ENCODE results near the gene HORMAD2. TPM values are rescaled to one million over a fixed set of nuclear protein-coding genes. Genes with fewer than 3 reads are reported as not detected.

Gene HORMAD2
- total RNA-seq: not detected

- Histone ChIP-seq H3K27ac (no peak within 1 kb of the TSS), H3K27me3 (peaks cover 8 to 18% (median 9%) of the 10 kb centered on the region in 3 donors), H3K36me3 (no peaks in the 10 kb centered on the region), H3K9me3 (no peaks in the 10 kb centered on the region), H3K4me3 (peak within 1 kb of the TSS in 2 of 4 donors; percentile 32 to 38), H3K4me1 (no peaks in the 10 kb centered on the region)
- intact Hi-C loops (cut with DNase I; ENCODE audit: low total_unique reads): no loop called here
- DNase-seq (no peak), ATAC-seq (no peak)
- in situ Hi-C loops (cut with MboI; ENCODE audit: low sequenced_read_pairs in 4 of 4): loop anchor here in 1 of 4 donors (10.0 kb wide), 1 partner anchor 445 kb away; no protein-coding TSS in a partner anchor
- TF ChIP-seq POLR2A (IDR thresholded peaks at IDR 0.05) (no peak), CTCF (IDR thresholded peaks at IDR 0.05 in 4 of 5, conservative IDR thresholded peaks at IDR 0.05 in 1 of 5) (no peak)
These were observed at the start of gene HORMAD2 for GRCh38 chr22:30079952-30080533. HORMAD2 (plus strand) TSS chr22:30080464; CDS start chr22:30093953, 13,489 bp downstream.

DNA sequence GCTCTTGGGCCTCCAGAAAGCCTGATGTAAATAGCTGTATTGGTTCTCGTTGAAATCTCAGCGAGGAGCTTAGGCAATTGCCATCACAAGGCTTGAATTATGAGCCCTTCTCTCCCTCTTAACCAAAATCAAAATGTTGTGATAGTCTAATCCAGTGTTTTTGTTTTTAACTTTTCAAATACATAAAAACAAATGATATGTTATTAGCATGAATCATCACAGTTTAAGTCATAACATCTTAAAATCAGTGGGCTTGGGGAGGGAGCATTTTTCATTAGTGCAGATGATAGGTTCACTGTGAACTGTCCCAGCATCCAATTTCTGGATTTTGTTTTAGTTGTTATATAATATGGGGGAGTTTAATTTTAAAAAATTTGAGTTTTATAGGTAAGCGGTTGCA is 48.9 kb upstream of the HORMAD2 start:
- Histone ChIP-seq H3K4me1 (peaks cover 8 to 24% of the 10 kb centered on the region in 2 donors), H3K4me3 (no peak overlapping the region), H3K27ac (no peak overlapping the region), H3K27me3 (no peaks in the 10 kb centered on the region), H3K36me3 (peaks cover 0 to 29% of the 10 kb centered on the region in 2 donors), H3K9me3 (no peaks in the 10 kb centered on the region)
- intact Hi-C loops (cut with DNase I; ENCODE audit: low total_unique reads) (no loop called here), in situ Hi-C loops (cut with MboI; ENCODE audit: low sequenced_read_pairs in 4 of 4) (no loop called here)
- DNase-seq: no peak
- no peak for ATAC-seq
- TF ChIP-seq CTCF (IDR thresholded peaks at IDR 0.05 in 4 of 5, conservative IDR thresholded peaks at IDR 0.05 in 1 of 5) (no peak), POLR2A (IDR thresholded peaks at IDR 0.05) (no peak)

DNA sequence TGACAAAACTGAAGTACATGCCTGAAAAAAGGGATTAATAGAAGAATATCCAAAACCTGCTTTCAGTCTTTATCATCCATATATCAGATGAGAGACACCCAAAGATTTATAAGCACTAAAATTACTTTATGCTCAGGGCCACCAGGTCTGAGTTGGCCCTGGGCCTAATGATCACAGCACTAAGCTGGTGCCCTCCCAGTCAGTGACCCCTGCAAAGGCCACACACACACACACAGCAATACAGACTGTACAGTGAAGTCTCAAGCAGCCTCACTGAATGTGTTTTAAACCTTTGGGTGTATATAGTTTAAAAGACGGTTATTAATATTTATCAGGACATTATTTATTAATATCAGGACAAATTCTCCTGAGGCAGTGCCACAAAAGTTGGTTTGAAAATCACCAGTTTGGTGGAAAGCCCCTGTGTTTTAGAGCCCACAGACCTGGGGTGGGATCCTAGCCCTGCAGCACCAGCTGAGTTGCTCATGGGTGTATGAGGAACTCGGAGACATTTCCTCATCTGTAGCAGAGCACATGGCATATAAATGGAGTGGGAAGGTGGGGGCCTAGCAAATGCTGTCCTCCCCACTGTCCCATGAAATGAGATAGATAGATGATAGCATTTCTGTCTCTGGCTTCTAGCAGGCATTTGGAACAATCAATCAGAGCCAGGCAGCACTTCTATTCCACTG is 48.4 kb upstream of the HORMAD2 start:
- Histone ChIP-seq H3K36me3 (peaks cover 0 to 25% of the 10 kb centered on the region in 2 donors), H3K4me1 (peaks cover 8 to 24% of the 10 kb centered on the region in 2 donors), H3K4me3 (no peak overlapping the region), H3K9me3 (no peaks in the 10 kb centered on the region), H3K27me3 (no peaks in the 10 kb centered on the region), H3K27ac (no peak overlapping the region)
- DNase-seq (no peak), ATAC-seq (no peak)
- TF ChIP-seq CTCF (IDR thresholded peaks at IDR 0.05 in 4 of 5, conservative IDR thresholded peaks at IDR 0.05 in 1 of 5): no peak
- TF ChIP-seq POLR2A (IDR thresholded peaks at IDR 0.05): no peak
- intact Hi-C loops (cut with DNase I; ENCODE audit: low total_unique reads) (no loop called here), in situ Hi-C loops (cut with MboI; ENCODE audit: low sequenced_read_pairs in 4 of 4) (no loop called here)

DNA sequence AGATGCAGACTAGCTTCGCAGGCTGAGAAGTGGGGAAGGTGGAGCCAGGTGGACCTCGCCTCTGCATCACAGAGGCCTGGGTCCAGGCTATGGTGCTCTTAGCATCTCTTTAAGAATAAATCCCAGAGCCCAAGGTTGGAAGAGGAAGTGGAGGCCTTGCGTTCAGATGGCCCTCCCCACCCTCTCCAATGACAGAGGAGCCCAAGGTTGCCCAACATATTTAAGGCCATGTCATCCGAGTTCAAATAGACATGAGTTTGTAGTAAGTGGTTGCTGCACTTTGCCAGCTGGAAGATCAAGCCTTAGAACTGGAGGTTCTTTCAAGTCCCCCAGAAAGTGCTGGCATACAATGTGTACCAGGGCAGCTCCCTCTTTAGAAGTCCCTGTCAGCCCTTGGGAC is 47.1 kb upstream of the HORMAD2 start:
- ATAC-seq: peak; percentile 23 to 62
- intact Hi-C loops (cut with DNase I; ENCODE audit: low total_unique reads): no loop called here
- TF ChIP-seq POLR2A (IDR thresholded peaks at IDR 0.05): no peak
- TF ChIP-seq CTCF (IDR thresholded peaks at IDR 0.05 in 4 of 5, conservative IDR thresholded peaks at IDR 0.05 in 1 of 5): no peak

More for the DNA sequence above, 47.1 kb upstream of the HORMAD2 start:
- Histone ChIP-seq H3K27me3 (no peaks in the 10 kb centered on the region), H3K36me3 (peaks cover 0 to 13% of the 10 kb centered on the region in 2 donors), H3K9me3 (no peaks in the 10 kb centered on the region), H3K4me1 (peaks cover 8 to 18% of the 10 kb centered on the region in 2 donors), H3K4me3 (no peak overlapping the region), H3K27ac (peak overlapping the region in 1 of 4 donors; percentile 30)
- peak in 1 of 2 donors; percentile 32 for DNase-seq
- in situ Hi-C loops (cut with MboI; ENCODE audit: low sequenced_read_pairs in 4 of 4): no loop called here

Data from gastrocnemius medialis (tissue), 4 donors.